A549 (cell line): ENCODE measurements around the gene LETM1. TPM values are rescaled to one million over a fixed set of nuclear protein-coding genes. Genes with fewer than 3 reads are reported as not detected.

Experiments used
- ATAC-seq, 2 experiments: fragments of 200-7000 bp in 1 of 2; fragments of >200 bp in 1 of 2; cut with Nextera tagmentation in 1 of 2; cut with Tn5 transposase in 1 of 2; 3 replicates each; pipeline versions ENCODE4 v1.8.0 to v1.9.1; 2018 to 2020; ENCODE audit warnings: mild to moderate bottlenecking in 1 of 2, moderate library complexity in 1 of 2
- CTCF ChIA-PET: fragments of 300-600 bp; sonication (Branson Sonifier 250); formaldehyde crosslinking; extraction: SDS; loops from one replicate; lab custom pipeline; 2021; ENCODE audit warnings: antibody characterized with exemption, inconsistent platforms; lab: Yijun Ruan, JAX
- POLR2A ChIA-PET: fragments of 350-600 bp; formaldehyde crosslinking; extraction: SDS; loops from one replicate; lab custom pipeline; 2021; ENCODE audit warnings: antibody characterized with exemption, inconsistent platforms; lab: Yijun Ruan, JAX
- DNase-seq, 2 experiments: peaks; one replicate each; pipeline versions ENCODE4 v3.0.0 to v3.0.0-alpha.2; 2011 to 2016; ENCODE audit warnings: low read depth in 1 of 2, low spot score in 1 of 2
- FAIRE-seq: peaks from 2 replicates; lab custom pipeline; 2011; peaks lifted over from hg19 to GRCh38; lab: Jason Lieb, UNC
- H3K27ac ChIP-seq, 2 experiments: fragments of >200 bp; sonication (Bioruptor Twin); formaldehyde crosslinking; 3 replicates each; pipeline ENCODE4 v1.5.1; 2016 to 2017
- H3K4me1 ChIP-seq: fragments of >200 bp; sonication (Bioruptor Twin); formaldehyde crosslinking; 3 replicates; pipeline ENCODE4 v1.6.1; 2016
- H3K4me2 ChIP-seq: fragments of >200 bp; sonication (Bioruptor Twin); formaldehyde crosslinking; 3 replicates; pipeline ENCODE4 v1.6.1; 2016
- H3K4me3 ChIP-seq: fragments of >200 bp; sonication (Bioruptor Twin); formaldehyde crosslinking; 3 replicates; pipeline ENCODE4 v1.5.1; 2016
- H3K9me3 ChIP-seq: fragments of >200 bp; sonication (Bioruptor Twin); formaldehyde crosslinking; 3 replicates; pipeline ENCODE4 v1.6.1; 2016
- ATOH8 ChIP-seq: fragments of 250-450 bp; sonication (Bioruptor Pico); IDR thresholded peaks from 2 replicates; pipeline ENCODE4 v1.5.0; 2020; ENCODE audit warnings: low read depth, mild to moderate bottlenecking, moderate library complexity
- BHLHE40 ChIP-seq: IDR thresholded peaks from 2 replicates; pipeline ENCODE4 v1.6.1; 2012; ENCODE audit warnings: low read depth, low read length, inconsistent platforms
- CEBPB ChIP-seq, 2 experiments: fragments of >200 bp in 1 of 2; sonication (Bioruptor Twin) in 1 of 2; formaldehyde crosslinking in 1 of 2; IDR thresholded peaks; 2 replicates each; pipeline ENCODE4 v1.6.1; 2012 to 2016
- CHD2 ChIP-seq: fragments of 150-350 bp; IDR thresholded peaks from 2 replicates; pipeline ENCODE4 v1.6.1; 2014; ENCODE audit warnings: low read length; ENCODE audit not compliant: partially characterized antibody
- CHD4 ChIP-seq: fragments of 200-600 bp; sonication (generic); IDR thresholded peaks from 2 replicates; pipeline ENCODE4 v1.6.1; 2016; ENCODE audit warnings: antibody characterized with exemption, mild to moderate bottlenecking, borderline replicate concordance
- EHF ChIP-seq: fragments of 250-450 bp; sonication (Bioruptor Pico); IDR thresholded peaks from 2 replicates; pipeline ENCODE4 v1.5.0; 2020; ENCODE audit warnings: mild to moderate bottlenecking
- EHMT2 ChIP-seq: fragments of 200-600 bp; sonication (generic); IDR thresholded peaks from 2 replicates; pipeline ENCODE4 v1.6.1; 2016; ENCODE audit warnings: antibody characterized with exemption, low read depth, mild to moderate bottlenecking, moderate library complexity
- EP300 ChIP-seq, 2 experiments: fragments of >200 bp; sonication (Bioruptor Twin); formaldehyde crosslinking; IDR thresholded peaks; 2 replicates in 1 of 2; 3 replicates in 1 of 2; pipeline ENCODE4 v1.6.1; 2016 to 2017
- FOSL2 ChIP-seq, 2 experiments: fragments of 450-650 bp in 1 of 2; fragments of >200 bp in 1 of 2; sonication (Bioruptor Twin) in 1 of 2; formaldehyde crosslinking; IDR thresholded peaks; 2 replicates each; pipeline versions ENCODE4 v1.5.0 to v1.6.1; 2016 to 2020; ENCODE audit warnings: mild to moderate bottlenecking in 1 of 2, moderate library complexity in 1 of 2
- GATA3 ChIP-seq: IDR thresholded peaks from 2 replicates; pipeline ENCODE4 v1.6.1; 2012; ENCODE audit warnings: borderline replicate concordance
- HOXA7 ChIP-seq: fragments of 250-450 bp; sonication (Bioruptor Pico); IDR thresholded peaks from 2 replicates; pipeline ENCODE4 v1.5.0; 2020; ENCODE audit warnings: mild to moderate bottlenecking, moderate library complexity
- HOXB13 ChIP-seq: fragments of 250-450 bp; sonication (Bioruptor Pico); IDR thresholded peaks from 2 replicates; pipeline ENCODE4 v1.5.0; 2020; ENCODE audit warnings: low read depth, mild to moderate bottlenecking, moderate library complexity
- JUN ChIP-seq, 2 experiments: fragments of >200 bp; sonication (Bioruptor Twin); formaldehyde crosslinking; IDR thresholded peaks; 2 replicates in 1 of 2; 3 replicates in 1 of 2; pipeline ENCODE4 v1.6.1; 2016 to 2017
- JUNB ChIP-seq: fragments of >200 bp; sonication (Bioruptor Twin); formaldehyde crosslinking; IDR thresholded peaks from 2 replicates; pipeline ENCODE4 v1.6.1; 2016
- MAFK ChIP-seq: fragments of 450-650 bp; IDR thresholded peaks from 2 replicates; pipeline ENCODE4 v1.6.1; 2014; ENCODE audit not compliant: partially characterized antibody
- MAZ ChIP-seq: fragments of 150-350 bp; IDR thresholded peaks from 2 replicates; pipeline ENCODE4 v1.6.1; 2014; ENCODE audit warnings: antibody characterized with exemption, low read depth, low read length, borderline replicate concordance
- NR3C1 ChIP-seq: fragments of >200 bp; sonication (Bioruptor Twin); formaldehyde crosslinking; IDR thresholded peaks from 3 replicates; pipeline ENCODE4 v1.6.1; 2017
- PHF8 ChIP-seq: fragments of 200-600 bp; sonication (generic); IDR thresholded peaks from 2 replicates; pipeline ENCODE4 v1.6.1; 2016; ENCODE audit warnings: low read depth, mild to moderate bottlenecking, antibody characterized with exemption, moderate library complexity, borderline replicate concordance
- USF2 ChIP-seq: fragments of 450-650 bp; IDR thresholded peaks from 2 replicates; pipeline ENCODE4 v1.6.1; 2014; ENCODE audit warnings: antibody characterized with exemption
- ZFP36 ChIP-seq: fragments of 450-650 bp; IDR thresholded peaks from 2 replicates; pipeline ENCODE4 v1.6.1; 2014; ENCODE audit warnings: borderline replicate concordance; ENCODE audit not compliant: partially characterized antibody
- ZSCAN20 ChIP-seq: fragments of 250-450 bp; sonication (Bioruptor Pico); IDR thresholded peaks from 2 replicates; pipeline ENCODE4 v1.8.0; 2022; ENCODE audit warnings: mild to moderate bottlenecking, moderate library complexity
- WGBS: methylation state at CpG from one replicate; pipeline ENCODE4 v1.1.6; 2017; ENCODE audit errors: missing lambda C conversion rate; 5-methylcytosine and 5-hydroxymethylcytosine counted together
- polyA plus RNA-seq, 4 experiments: library from polyadenylated mRNA; depleted of rRNA in 3 of 4; stranded (reverse); fragments of >200 nt; fragmentation: RNase III in 1 of 4; extraction: RNeasy Plus Mini Kit Qiagen cat#74134 plus additional on column Dnase treatment in 1 of 4; gene quantifications; 2 replicates in 3 of 4; 3 replicates in 1 of 4; pipeline ENCODE4 v1.2.3, GENCODE V29; 2011 to 2017
- TF ChIP-seq, protein P1 (sequence below): fragments of >200 bp; sonication (Bioruptor Twin); formaldehyde crosslinking; IDR thresholded peaks from 3 replicates; pipeline ENCODE4 v1.6.1; 2016

Gene LETM1
- polyA plus RNA-seq, 2 of the 4 experiments (the other 2 are of a cell fraction) = 18.6 to 29.6 TPM

DNA sequence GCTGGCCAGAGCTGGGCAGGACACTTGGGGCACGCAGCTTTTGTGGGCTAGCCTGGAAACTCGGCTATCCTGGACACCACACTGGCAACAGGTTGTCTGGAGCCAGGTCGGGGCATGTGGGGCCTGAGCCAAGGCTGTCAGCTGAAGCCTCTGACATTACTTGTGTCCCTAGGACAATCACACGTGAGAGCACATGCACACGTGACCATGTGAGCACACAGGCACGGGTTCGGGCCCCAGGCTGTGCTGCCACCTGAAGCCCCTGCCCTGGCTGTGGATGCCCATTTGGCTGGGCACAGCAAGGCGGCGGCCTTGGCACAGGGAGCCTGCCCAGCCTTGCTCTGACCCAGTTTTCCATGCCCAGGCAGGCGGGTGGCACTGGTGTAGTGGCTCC is 71.6 kb downstream of the LETM1 start:
- Histone ChIP-seq H3K4me2 (no peak overlapping the region), H3K9me3 (no peaks in the 10 kb centered on the region), H3K4me1 (no peaks in the 10 kb centered on the region), H3K27ac (no peak overlapping the region), H3K4me3 (no peak overlapping the region)
- ATAC-seq (no peak), DNase-seq (no peak), FAIRE-seq (no peak)
- CTCF ChIA-PET = interaction anchor here (1.2 to 3.7 kb wide), 4 partner anchors 10 to 25 kb away, joined by 3 to 12 read pairs (median 4); no protein-coding TSS in a partner anchor
- 81% methylated on average over 6 of the region's 10 CpGs for WGBS
- TF ChIP-seq ZSCAN20 (CRISPR knock-in tag) = no peak
- POLR2A ChIA-PET = no interaction called here

DNA sequence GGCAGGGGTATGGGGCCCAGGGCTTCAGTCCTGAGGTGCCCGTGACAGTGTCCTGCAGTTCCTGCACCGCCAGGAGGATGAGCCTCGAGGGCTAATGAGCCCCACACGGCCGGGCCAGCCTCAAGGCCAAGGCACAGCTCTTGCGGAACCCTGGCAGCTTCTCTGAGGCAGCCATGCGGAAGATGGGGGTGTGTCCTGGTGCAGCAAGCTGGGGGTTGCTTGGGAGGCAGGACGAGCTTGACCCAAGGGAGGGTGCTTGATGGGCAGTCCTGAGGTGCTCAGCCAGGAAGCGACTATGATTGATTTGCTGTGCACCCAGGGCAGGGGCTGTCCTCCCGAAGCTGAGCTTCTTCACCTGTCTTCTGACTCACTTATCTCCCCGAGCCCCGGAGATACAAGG is 72.0 kb downstream of the LETM1 start:
- H3K27ac ChIP-seq = no peak overlapping the region
- WGBS = 66% methylated on average over 10 of the region's 12 CpGs
- no peaks in the 10 kb centered on the region for H3K9me3 ChIP-seq
- ATAC-seq (no peak), FAIRE-seq (no peak), DNase-seq (no peak)
- no peak overlapping the region for H3K4me3 ChIP-seq
- ChIA-PET POLR2A (no interaction called here), CTCF (interaction anchor here (1.8 to 3.7 kb wide), 2 partner anchors 24 to 25 kb away, joined by 4 to 12 read pairs; no protein-coding TSS in a partner anchor)
- no peak overlapping the region for H3K4me2 ChIP-seq
- no peak for TF ChIP-seq EP300 (IDR thresholded peaks at IDR 0.05)
- no peak for TF ChIP-seq ZSCAN20 (CRISPR knock-in tag)
- no peak for TF ChIP-seq NR3C1
- no peak for TF ChIP-seq USF2
- no peak for TF ChIP-seq GATA3
- TF ChIP-seq, protein P1, sequence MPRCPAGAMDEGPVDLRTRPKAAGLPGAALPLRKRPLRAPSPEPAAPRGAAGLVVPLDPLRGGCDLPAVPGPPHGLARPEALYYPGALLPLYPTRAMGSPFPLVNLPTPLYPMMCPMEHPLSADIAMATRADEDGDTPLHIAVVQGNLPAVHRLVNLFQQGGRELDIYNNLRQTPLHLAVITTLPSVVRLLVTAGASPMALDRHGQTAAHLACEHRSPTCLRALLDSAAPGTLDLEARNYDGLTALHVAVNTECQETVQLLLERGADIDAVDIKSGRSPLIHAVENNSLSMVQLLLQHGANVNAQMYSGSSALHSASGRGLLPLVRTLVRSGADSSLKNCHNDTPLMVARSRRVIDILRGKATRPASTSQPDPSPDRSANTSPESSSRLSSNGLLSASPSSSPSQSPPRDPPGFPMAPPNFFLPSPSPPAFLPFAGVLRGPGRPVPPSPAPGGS = no peak
- TF ChIP-seq FOSL2 (IDR thresholded peaks at IDR 0.05) = no peak
- TF ChIP-seq FOSL2 (CRISPR knock-in tag; IDR thresholded peaks at IDR 0.05) = no peak
- no peak for TF ChIP-seq HOXB13 (CRISPR knock-in tag)
- no peak for TF ChIP-seq HOXA7
- TF ChIP-seq JUNB = no peak
- no peak for TF ChIP-seq CHD2
- TF ChIP-seq PHF8 = no peak
- no peaks in the 10 kb centered on the region; the same call in 2 of the 3 replicates for H3K4me1 ChIP-seq

DNA sequence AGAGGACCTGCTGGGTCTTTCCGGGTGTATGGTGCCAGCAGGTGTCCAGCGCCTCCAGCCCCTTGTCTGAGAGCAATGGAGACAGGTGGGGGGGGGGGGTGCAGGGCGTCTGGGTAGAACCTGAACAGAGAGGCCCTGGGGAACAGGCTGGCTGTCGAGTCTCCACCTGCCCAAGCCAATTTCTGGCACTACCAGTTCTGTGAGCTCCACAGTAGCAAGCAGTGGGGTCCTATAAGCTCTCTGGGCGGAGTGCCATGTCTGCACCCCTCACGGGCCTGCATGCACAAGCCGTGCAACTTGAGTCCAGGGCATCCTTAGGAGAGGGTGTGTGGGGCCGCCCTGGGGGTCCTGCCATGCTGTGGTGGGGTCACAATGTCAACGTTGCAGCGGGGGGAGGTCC is 72.9 kb downstream of the LETM1 start:
- ChIA-PET CTCF (interaction anchor here (0.6 to 1.8 kb wide), 4 partner anchors 15 to 55 kb away, joined by 3 to 7 read pairs (median 4); no protein-coding TSS in a partner anchor), POLR2A (no interaction called here)
- Histone ChIP-seq H3K27ac (no peak overlapping the region), H3K4me3 (no peak overlapping the region), H3K9me3 (no peaks in the 10 kb centered on the region), H3K4me1 (peaks cover 8% of the 10 kb centered on the region), H3K4me2 (no peak overlapping the region)
- no peak for DNase-seq
- whole genome bisulfite sequencing = 88% methylated on average over 1 of the region's 10 CpGs
- FAIRE-seq = no peak
- TF ChIP-seq ZFP36 = no peak
- no peak for TF ChIP-seq BHLHE40
- no peak for TF ChIP-seq EHF (CRISPR knock-in tag)
- TF ChIP-seq, protein P1 = no peak
- no peak for TF ChIP-seq JUN (IDR thresholded peaks at IDR 0.05)
- no peak for TF ChIP-seq MAZ
- no peak for TF ChIP-seq ATOH8 (CRISPR knock-in tag)
- TF ChIP-seq CEBPB (IDR thresholded peaks at IDR 0.05) = no peak
- no peak for TF ChIP-seq CHD4
- TF ChIP-seq MAFK = no peak
- TF ChIP-seq EHMT2 = no peak
- ATAC-seq = no peak
